ENCODE data around the gene LSM11.
"Not testable (repeated sequence)": the region's sequence is repeated elsewhere in the genome, so short reads cannot be mapped to it uniquely, and the experiment has no call there.

Gene LSM11

GRCh38 chr5:157726607-157727006 is 16.9 kb upstream of the LSM11 start:
- not testable (repeated sequence) for H3K4me3 ChIP-seq (ENCODE audit: insufficient read depth, low read length, poor library complexity, severe bottlenecking); H3K36me3 ChIP-seq (ENCODE audit: low read length); H3K9ac ChIP-seq (ENCODE audit: low read length); H2AFZ ChIP-seq (ENCODE audit: low read depth, low read length, severe bottlenecking); H3K4me2 ChIP-seq (ENCODE audit: low read depth, low read length, poor library complexity, severe bottlenecking); H3K27ac ChIP-seq (ENCODE audit: low read depth, low read length); H4K20me1 ChIP-seq (ENCODE audit: low read depth, low read length); H3K9me2 ChIP-seq (replicated peaks; ENCODE audit: insufficient read depth, low read length); H3K27me3 ChIP-seq (ENCODE audit: low read length); H3K9me3 ChIP-seq (ENCODE audit: insufficient read depth, low read length)
- H3K79me2 ChIP-seq (ENCODE audit: insufficient read depth, low read length) = peaks cover 10% of the 10 kb centered on the region; the same call in 1 of the 2 replicates
- H3F3A ChIP-seq (ENCODE audit: insufficient read depth) = peaks cover 21% of the 10 kb centered on the region

GRCh38 chr5:157727858-157728257 is 15.7 kb upstream of the LSM11 start:
- not testable (repeated sequence) for H3K36me3 ChIP-seq (ENCODE audit: low read length); H3K4me3 ChIP-seq (ENCODE audit: insufficient read depth, low read length, poor library complexity, severe bottlenecking); H3K4me2 ChIP-seq (ENCODE audit: low read depth, low read length, poor library complexity, severe bottlenecking); H2AFZ ChIP-seq (ENCODE audit: low read depth, low read length, severe bottlenecking); H3K27me3 ChIP-seq (ENCODE audit: low read length); H3K9me3 ChIP-seq (ENCODE audit: insufficient read depth, low read length); H4K20me1 ChIP-seq (ENCODE audit: low read depth, low read length); H3K9me2 ChIP-seq (replicated peaks; ENCODE audit: insufficient read depth, low read length); H3K9ac ChIP-seq (ENCODE audit: low read length)
- peaks cover 21% of the 10 kb centered on the region for H3F3A ChIP-seq (ENCODE audit: insufficient read depth)
- 0 out of 2 replicates have a peak overlapping the region, but pooled peaks have one; percentile 93 for H3K27ac ChIP-seq (ENCODE audit: low read depth, low read length)
- peaks cover 10% of the 10 kb centered on the region; the same call in 1 of the 2 replicates for H3K79me2 ChIP-seq (ENCODE audit: insufficient read depth, low read length)

- Histone ChIP-seq H3K36me3 (ENCODE audit: low read length) (peaks cover 11% of the 10 kb centered on the region; the same call in 1 of the 2 replicates), H3K79me2 (ENCODE audit: insufficient read depth, low read length) (peaks cover 10% of the 10 kb centered on the region; the same call in 1 of the 2 replicates), H2AFZ (ENCODE audit: low read depth, low read length, severe bottlenecking) (peak overlapping the region; percentile 7), H3K4me3 (ENCODE audit: insufficient read depth, low read length, poor library complexity, severe bottlenecking) (peak overlapping the region; percentile 75), H4K20me1 (ENCODE audit: low read depth, low read length) (no peaks in the 10 kb centered on the region), H3K4me2 (ENCODE audit: low read depth, low read length, poor library complexity, severe bottlenecking) (peak overlapping the region; percentile 94), H3K9ac (ENCODE audit: low read length) (peak overlapping the region; percentile 70), H3K27ac (ENCODE audit: low read depth, low read length) (peak overlapping the region; percentile 93), H3K9me3 (ENCODE audit: insufficient read depth, low read length) (no peaks in the 10 kb centered on the region), H3F3A (ENCODE audit: insufficient read depth) (peaks cover 21% of the 10 kb centered on the region), H3K9me2 (replicated peaks; ENCODE audit: insufficient read depth, low read length) (no peaks in the 10 kb centered on the region), H3K27me3 (ENCODE audit: low read length) (no peaks in the 10 kb centered on the region)
- TF ChIP-seq EZH2phosphoT487 (conservative IDR thresholded peaks at IDR 0.05; ENCODE audit: low read length) = no peak
- no peak for TF ChIP-seq CTCF (IDR thresholded peaks at IDR 0.05; ENCODE audit: insufficient read depth, low read length, poor library complexity, severe bottlenecking)
Observed at GRCh38 chr5:157729858-157730257, 13.7 kb upstream of the LSM11 start.

GRCh38 chr5:157730900-157731271 is 12.6 kb upstream of the LSM11 start:
- Histone ChIP-seq H3K9me2 (replicated peaks; ENCODE audit: insufficient read depth, low read length) (no peaks in the 10 kb centered on the region), H4K20me1 (ENCODE audit: low read depth, low read length) (no peaks in the 10 kb centered on the region), H2AFZ (ENCODE audit: low read depth, low read length, severe bottlenecking) (peak overlapping the region; percentile 43), H3K27ac (ENCODE audit: low read depth, low read length) (peak overlapping the region; percentile 93), H3K9me3 (ENCODE audit: insufficient read depth, low read length) (no peaks in the 10 kb centered on the region), H3K36me3 (ENCODE audit: low read length) (peaks cover 18% of the 10 kb centered on the region), H3K79me2 (ENCODE audit: insufficient read depth, low read length) (peaks cover 10% of the 10 kb centered on the region; the same call in 1 of the 2 replicates), H3K4me2 (ENCODE audit: low read depth, low read length, poor library complexity, severe bottlenecking) (peak overlapping the region; percentile 94), H3F3A (ENCODE audit: insufficient read depth) (peaks cover 21% of the 10 kb centered on the region), H3K4me3 (ENCODE audit: insufficient read depth, low read length, poor library complexity, severe bottlenecking) (peak overlapping the region; percentile 75), H3K9ac (ENCODE audit: low read length) (peak overlapping the region; percentile 70), H3K27me3 (ENCODE audit: low read length) (no peaks in the 10 kb centered on the region)
- no peak for TF ChIP-seq EZH2phosphoT487 (conservative IDR thresholded peaks at IDR 0.05; ENCODE audit: low read length)
- TF ChIP-seq CTCF (IDR thresholded peaks at IDR 0.05; ENCODE audit: insufficient read depth, low read length, poor library complexity, severe bottlenecking) = no peak

Data from SU-DHL-6 (cell line).